ENCODE data around the gene DLGAP1.

The DLGAP1 gene

GRCh38 chr18:4445902-4446301 lies 9.2 kb downstream of the DLGAP1 start:
- Histone ChIP-seq H3K27ac (no peak overlapping the region), H3K4me3 (no peak overlapping the region)
- no peak for TF ChIP-seq CTCF (IDR thresholded peaks at IDR 0.05)
- no peak for DNase-seq (ENCODE audit: low spot score)

GRCh38 chr18:4444306-4444705 lies 10.8 kb downstream of the DLGAP1 start:
- DNase-seq (ENCODE audit: low spot score): no peak
- H3K27ac ChIP-seq: no peak overlapping the region
- H3K4me3 ChIP-seq: no peak overlapping the region
- TF ChIP-seq CTCF (IDR thresholded peaks at IDR 0.05): no peak

- no peak for TF ChIP-seq CTCF (IDR thresholded peaks at IDR 0.05)
- DNase-seq (ENCODE audit: low spot score): no peak
- H3K4me3 ChIP-seq: no peak overlapping the region
- H3K27ac ChIP-seq: no peak overlapping the region
Measured at GRCh38 chr18:4441098-4441497, 14.0 kb downstream of the DLGAP1 start.

- Histone ChIP-seq H3K27ac (no peak overlapping the region), H3K4me3 (no peak overlapping the region)
- DNase-seq (ENCODE audit: low spot score): no peak
- TF ChIP-seq CTCF (IDR thresholded peaks at IDR 0.05): no peak
Measured at GRCh38 chr18:4438938-4439337, 16.2 kb downstream of the DLGAP1 start.

- Histone ChIP-seq H3K4me3 (no peak overlapping the region), H3K27ac (no peak overlapping the region)
- no peak for TF ChIP-seq CTCF (IDR thresholded peaks at IDR 0.05)
- DNase-seq (ENCODE audit: low spot score): no peak
Measured at GRCh38 chr18:4433717-4434116, 21.4 kb downstream of the DLGAP1 start.

GRCh38 chr18:4430836-4431235 lies 24.3 kb downstream of the DLGAP1 start:
- no peak for TF ChIP-seq CTCF (IDR thresholded peaks at IDR 0.05)
- no peak overlapping the region for H3K4me3 ChIP-seq
- no peak overlapping the region for H3K27ac ChIP-seq
- DNase-seq (ENCODE audit: low spot score): no peak

GRCh38 chr18:4417714-4418113 lies 37.4 kb downstream of the DLGAP1 start:
- TF ChIP-seq CTCF (IDR thresholded peaks at IDR 0.05): no peak
- DNase-seq (ENCODE audit: low spot score): no peak
- Histone ChIP-seq H3K27ac (no peak overlapping the region), H3K4me3 (no peak overlapping the region)
